SK-N-SH treated with all-trans-retinoic acid at 6 μM for 48 hours (cell line): ENCODE results near the gene SFT2D1.

Experiments used
- ATAC-seq: fragments of 200-7000 bp; cut with Tn5 transposase; 3 replicates; pipeline ENCODE4 v1.9.1; 2020; ENCODE audit warnings: mild to moderate bottlenecking, moderate library complexity
- BACH2 ChIP-seq: fragments of 250-450 bp; sonication (Bioruptor Pico); IDR thresholded peaks from 2 replicates; pipeline ENCODE4 v1.9.0; 2021; ENCODE audit warnings: mild to moderate bottlenecking, borderline replicate concordance
- CREB5 ChIP-seq: fragments of 250-450 bp; sonication (Bioruptor Pico); IDR thresholded peaks from 2 replicates; pipeline ENCODE4 v1.5.1; 2020; ENCODE audit warnings: low read depth, mild to moderate bottlenecking, moderate library complexity
- ESRRG ChIP-seq: fragments of 250-450 bp; sonication (Bioruptor Pico); IDR thresholded peaks from 2 replicates; pipeline ENCODE4 v1.6.1; 2021; ENCODE audit warnings: mild to moderate bottlenecking
- GLIS3 ChIP-seq: fragments of 250-450 bp; sonication (Bioruptor Pico); IDR thresholded peaks from 2 replicates; pipeline ENCODE4 v1.5.0; 2020; ENCODE audit warnings: mild to moderate bottlenecking, moderate library complexity
- ISL1 ChIP-seq: fragments of 250-450 bp; sonication (Bioruptor Pico); IDR thresholded peaks from 2 replicates; pipeline ENCODE4 v2.1.2; 2022; ENCODE audit warnings: mild to moderate bottlenecking, moderate library complexity
- OSR1 ChIP-seq: fragments of 250-450 bp; sonication (Bioruptor Pico); IDR thresholded peaks from 2 replicates; pipeline ENCODE4 v1.8.0; 2022; ENCODE audit warnings: moderate library complexity, mild to moderate bottlenecking, inconsistent platforms
- PATZ1 ChIP-seq: fragments of 250-450 bp; sonication (Bioruptor Pico); IDR thresholded peaks from 2 replicates; pipeline ENCODE4 v1.8.0; 2020; ENCODE audit warnings: mild to moderate bottlenecking, moderate library complexity, borderline replicate concordance
- POU6F1 ChIP-seq: fragments of 250-450 bp; sonication (Bioruptor Pico); IDR thresholded peaks from 2 replicates; pipeline ENCODE4 v1.8.0; 2021; ENCODE audit warnings: low read depth, mild to moderate bottlenecking, moderate library complexity, borderline replicate concordance
- PPARA ChIP-seq: fragments of 250-450 bp; sonication (Bioruptor Pico); IDR thresholded peaks from 2 replicates; pipeline ENCODE4 v1.5.0; 2020; ENCODE audit warnings: mild to moderate bottlenecking, borderline replicate concordance
- RARB ChIP-seq: fragments of 250-450 bp; sonication (Bioruptor Pico); IDR thresholded peaks from 2 replicates; pipeline ENCODE4 v1.8.0; 2021; ENCODE audit warnings: mild to moderate bottlenecking, moderate library complexity
- SNAI2 ChIP-seq: fragments of 250-450 bp; sonication (Bioruptor Pico); IDR thresholded peaks from 2 replicates; pipeline ENCODE4 v1.5.0; 2020; ENCODE audit warnings: mild to moderate bottlenecking, moderate library complexity
- TCF4 ChIP-seq: fragments of 250-450 bp; sonication (Bioruptor Pico); IDR thresholded peaks from 2 replicates; pipeline ENCODE4 v1.8.0; 2021; ENCODE audit warnings: mild to moderate bottlenecking, moderate library complexity, borderline replicate concordance
- TSHZ2 ChIP-seq: fragments of 250-450 bp; sonication (Bioruptor Pico); IDR thresholded peaks from 2 replicates; pipeline ENCODE4 v1.5.0; 2020; ENCODE audit warnings: mild to moderate bottlenecking, moderate library complexity
- ZFP3 ChIP-seq: fragments of 250-450 bp; sonication (Bioruptor Pico); IDR thresholded peaks from 2 replicates; pipeline ENCODE4 v1.5.0; 2020; ENCODE audit warnings: mild to moderate bottlenecking, moderate library complexity
- ZFP30 ChIP-seq: fragments of 450-650 bp; formaldehyde crosslinking; IDR thresholded peaks from 2 replicates; pipeline ENCODE4 v1.5.0; 2022; ENCODE audit warnings: mild to moderate bottlenecking, moderate library complexity
- ZNF565 ChIP-seq: fragments of 450-650 bp; formaldehyde crosslinking; conservative IDR thresholded peaks from 2 replicates; pipeline ENCODE4 v1.5.0; 2020; ENCODE audit warnings: low read depth, mild to moderate bottlenecking, moderate library complexity
- ZNF8 ChIP-seq: fragments of 450-650 bp; formaldehyde crosslinking; IDR thresholded peaks from 2 replicates; pipeline ENCODE4 v1.5.0; 2020; ENCODE audit warnings: mild to moderate bottlenecking, moderate library complexity

The SFT2D1 gene

GRCh38 chr6:166296035-166296883 is 46.1 kb downstream of the SFT2D1 start:
- TF ChIP-seq PATZ1 (CRISPR knock-in tag): no peak
- TF ChIP-seq ZFP30 (CRISPR knock-in tag): no peak
- ATAC-seq: no peak

- no peak for ATAC-seq
Observed at GRCh38 chr6:166293731-166294584, 48.4 kb downstream of the SFT2D1 start.

More at GRCh38 chr6:166293731-166294584, 48.4 kb downstream of the SFT2D1 start:
- TF ChIP-seq TSHZ2 (CRISPR knock-in tag) (no peak), ESRRG (CRISPR knock-in tag) (no peak), CREB5 (CRISPR knock-in tag) (no peak), RARB (CRISPR knock-in tag) (no peak), ZNF8 (CRISPR knock-in tag) (no peak), GLIS3 (CRISPR knock-in tag) (no peak), POU6F1 (CRISPR knock-in tag) (no peak), SNAI2 (CRISPR knock-in tag) (no peak), ISL1 (CRISPR knock-in tag) (no peak), TCF4 (CRISPR knock-in tag) (no peak), PATZ1 (CRISPR knock-in tag) (no peak), OSR1 (CRISPR knock-in tag) (no peak), ZFP3 (CRISPR knock-in tag) (no peak), PPARA (CRISPR knock-in tag) (no peak), BACH2 (CRISPR knock-in tag) (no peak), ZNF565 (no peak)
